Myocyte (in vitro differentiated cells): ENCODE results near the gene RNF150. TPM values are rescaled to one million over a fixed set of nuclear protein-coding genes. Genes with fewer than 3 reads are reported as not detected.
A peak's percentile ranks its signal among the peaks of the same experiment; 100 is the strongest.

ENCODE experiments used
- DNase-seq: peaks from one replicate; pipeline ENCODE4 v3.0.0-alpha.2; 2012; ENCODE audit warnings: low read depth
- total RNA-seq: library from RNA; depleted of rRNA; stranded (reverse); fragments of >200 nt; gene quantifications from 2 replicates; pipeline ENCODE4 v1.2.3, GENCODE V29; 2014

The RNF150 gene
- total RNA-seq, 1 donor from 2014 or later = 1.5 TPM

GRCh38 chr4:141028024-141028529, 105.2 kb downstream of the RNF150 start:
- DNase-seq = peak; percentile 18

GRCh38 chr4:141027421-141027820, 105.8 kb downstream of the RNF150 start:
- peak; percentile 21 for DNase-seq

- DNase-seq = no peak
Observed at GRCh38 chr4:141026900-141027299, 106.4 kb downstream of the RNF150 start.

DNA sequence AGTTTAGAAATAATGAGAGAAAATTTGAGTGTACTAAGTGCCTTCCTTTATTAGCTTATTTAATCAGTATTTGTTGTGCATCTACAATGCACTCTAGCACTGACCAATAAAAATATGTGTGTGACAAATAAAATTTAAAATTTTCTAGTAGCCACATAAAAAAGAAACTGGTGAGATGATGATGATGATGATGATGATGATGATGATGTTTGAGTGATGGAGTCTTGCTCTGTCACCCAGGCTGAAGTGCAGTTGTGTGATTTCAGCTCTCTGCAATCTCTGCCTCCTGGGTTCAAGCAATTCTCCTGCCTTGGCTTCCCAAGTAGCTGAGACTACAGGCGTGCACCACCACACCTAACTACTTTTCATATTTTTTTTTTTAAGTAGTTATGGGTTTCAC, 110.2 kb downstream of the RNF150 start:
- DNase-seq = no peak

DNA sequence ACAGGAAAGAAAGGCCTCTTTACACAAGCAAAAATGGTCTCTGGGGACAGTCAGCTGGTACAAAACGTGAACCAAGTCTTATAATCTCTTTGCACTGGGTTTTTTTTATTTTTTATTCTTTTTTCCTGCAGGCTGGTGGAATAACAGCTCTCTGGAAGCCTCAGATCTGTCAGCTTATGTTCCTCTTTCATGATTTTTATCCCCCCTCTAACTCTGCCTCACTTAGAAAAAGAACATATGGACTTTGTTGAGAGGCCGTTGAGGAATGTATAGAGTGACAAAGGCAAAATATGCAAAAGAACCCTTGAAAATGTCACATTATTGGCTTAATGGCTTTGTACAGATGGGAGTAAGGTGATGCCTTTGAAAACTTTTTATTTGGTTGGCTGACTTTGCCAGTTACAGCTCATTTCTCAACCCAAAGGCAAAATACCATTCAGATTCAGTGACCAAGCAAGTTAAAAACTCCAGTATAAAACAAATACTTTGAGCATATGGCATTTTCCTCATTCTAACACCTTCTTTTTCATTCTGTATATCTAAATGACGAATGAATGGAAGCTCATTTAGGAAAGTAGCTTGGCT, 111.1 kb downstream of the RNF150 start:
- no peak for DNase-seq

- DNase-seq = peak; percentile 11
Observed at GRCh38 chr4:141021397-141022110, 111.7 kb downstream of the RNF150 start.

GRCh38 chr4:141020801-141021261, 112.4 kb downstream of the RNF150 start:
- peak; percentile 24 for DNase-seq

DNA sequence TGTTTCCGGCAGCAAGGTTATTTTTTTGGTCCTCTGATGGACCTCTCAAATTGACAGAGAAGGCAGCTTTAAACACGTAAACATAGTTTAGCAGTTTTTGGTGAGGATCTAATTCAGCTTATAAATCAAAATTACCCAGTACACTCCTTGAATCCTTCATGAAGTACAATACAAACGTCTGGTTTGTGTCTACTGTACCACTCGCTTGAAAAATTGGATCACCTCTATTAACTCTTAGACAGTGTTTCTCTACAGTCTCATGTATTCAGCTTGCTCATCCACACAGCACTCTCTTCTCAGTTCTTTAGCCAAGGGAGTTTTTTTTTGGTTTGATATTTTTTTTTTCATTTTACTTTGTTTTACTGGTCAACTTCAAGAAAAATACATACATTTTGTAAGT, 113.5 kb downstream of the RNF150 start:
- DNase-seq = no peak

GRCh38 chr4:141016117-141016798, 117.0 kb downstream of the RNF150 start:
- DNase-seq = no peak

DNA sequence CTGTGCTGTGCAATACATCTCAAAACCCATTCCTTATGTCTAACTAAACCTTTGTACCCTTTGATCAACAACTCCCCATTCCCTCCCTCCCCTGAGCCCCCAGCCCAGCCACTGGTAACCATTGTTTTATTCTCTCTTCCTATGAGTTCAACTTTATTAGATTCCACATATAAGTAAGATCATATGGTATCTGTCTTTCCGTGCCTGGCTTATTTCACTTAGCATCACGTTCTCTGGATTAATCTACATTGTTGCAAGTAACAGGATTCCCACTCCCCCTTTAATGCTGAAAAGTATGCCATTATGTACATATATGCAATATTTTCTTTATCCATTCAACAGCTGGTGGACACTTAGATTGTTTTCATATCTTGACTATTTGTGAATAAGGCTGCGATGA, 119.4 kb downstream of the RNF150 start:
- DNase-seq = no peak

- DNase-seq = peak; percentile 31
Observed at GRCh38 chr4:141011901-141012315, 121.4 kb downstream of the RNF150 start.

GRCh38 chr4:141009931-141010330, 123.3 kb downstream of the RNF150 start:
- DNase-seq = no peak

DNA sequence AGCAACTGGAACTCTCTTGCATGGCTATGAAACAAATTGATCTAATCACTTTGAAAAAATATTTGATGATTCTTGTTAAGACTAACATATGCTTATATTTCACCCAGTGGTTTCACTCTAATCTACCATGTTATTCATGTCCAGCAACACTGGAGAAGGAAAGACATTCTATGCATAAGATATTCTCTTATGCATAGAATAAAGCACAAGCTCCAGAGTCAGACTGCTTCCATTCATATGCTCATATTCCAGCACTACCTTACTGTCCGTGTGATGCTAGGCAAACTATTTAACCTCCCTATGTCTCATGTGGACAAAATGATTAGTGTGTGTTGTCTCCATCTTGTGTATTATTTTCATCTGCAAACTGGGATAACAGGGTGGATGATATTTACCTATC, 124.1 kb downstream of the RNF150 start:
- no peak for DNase-seq

GRCh38 chr4:141006242-141006802, 126.9 kb downstream of the RNF150 start:
- DNase-seq = no peak

DNA sequence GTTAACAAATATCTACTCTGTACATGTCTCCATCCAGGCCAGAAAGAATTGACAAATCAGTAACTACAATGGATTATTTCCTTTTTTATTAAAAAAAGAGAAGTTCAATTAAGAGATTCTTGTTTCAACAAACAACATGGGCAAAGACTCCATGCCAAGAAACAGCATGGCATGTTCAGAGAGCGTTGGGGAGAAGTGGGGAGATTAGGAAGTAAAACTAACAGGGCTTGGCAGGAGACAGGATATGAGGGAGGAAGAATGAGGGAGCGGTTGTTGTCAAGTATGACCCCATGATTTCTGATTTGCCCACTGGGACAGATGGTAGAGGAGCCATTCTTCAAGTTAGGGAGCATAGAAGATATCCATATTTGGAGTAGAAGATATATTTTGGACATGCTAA, 128.4 kb downstream of the RNF150 start:
- DNase-seq = no peak

DNA sequence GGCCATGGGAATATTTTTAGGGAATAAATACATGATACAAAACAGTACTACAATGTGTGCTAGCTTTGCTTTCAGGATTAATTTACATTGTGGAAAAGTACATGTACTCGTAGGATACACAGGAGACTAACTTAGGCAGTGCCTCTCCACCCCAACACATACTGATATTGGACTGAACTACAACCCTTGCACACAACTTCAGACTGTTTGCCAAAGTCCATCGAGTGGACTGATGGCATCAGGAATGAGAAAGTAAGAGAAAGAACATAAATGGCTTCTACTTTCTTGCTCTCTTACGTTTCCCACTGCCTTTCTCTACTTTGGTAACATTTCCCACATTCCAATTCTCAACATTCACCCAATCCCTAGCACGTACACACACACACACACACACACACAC, 130.1 kb downstream of the RNF150 start:
- DNase-seq = no peak

- no peak for DNase-seq
Observed at GRCh38 chr4:141002323-141002805, 130.9 kb downstream of the RNF150 start.

DNA sequence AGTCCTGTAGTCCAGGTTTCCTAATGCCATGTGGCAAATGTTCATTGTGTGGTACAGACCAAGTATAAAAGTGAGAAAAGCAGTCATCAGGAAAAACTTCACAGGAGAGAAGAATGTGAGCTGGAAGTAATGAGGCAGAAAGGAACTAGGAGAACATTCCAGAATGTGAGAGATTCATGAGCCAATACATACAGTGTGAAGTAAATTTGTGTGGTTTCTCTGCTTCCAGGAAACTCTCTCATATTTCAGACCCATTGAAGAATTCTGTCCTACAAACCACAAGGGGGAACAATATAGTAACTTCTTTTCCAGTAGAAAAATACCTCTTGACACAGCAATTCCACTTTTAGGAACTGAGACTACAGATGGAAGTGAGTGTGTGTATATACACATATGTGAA, 136.5 kb downstream of the RNF150 start:
- DNase-seq = peak; percentile 18

- no peak for DNase-seq
Observed at GRCh38 chr4:140995058-140995457, 138.2 kb downstream of the RNF150 start.

- DNase-seq = no peak
Observed at GRCh38 chr4:140994015-140994414, 139.3 kb downstream of the RNF150 start.

DNA sequence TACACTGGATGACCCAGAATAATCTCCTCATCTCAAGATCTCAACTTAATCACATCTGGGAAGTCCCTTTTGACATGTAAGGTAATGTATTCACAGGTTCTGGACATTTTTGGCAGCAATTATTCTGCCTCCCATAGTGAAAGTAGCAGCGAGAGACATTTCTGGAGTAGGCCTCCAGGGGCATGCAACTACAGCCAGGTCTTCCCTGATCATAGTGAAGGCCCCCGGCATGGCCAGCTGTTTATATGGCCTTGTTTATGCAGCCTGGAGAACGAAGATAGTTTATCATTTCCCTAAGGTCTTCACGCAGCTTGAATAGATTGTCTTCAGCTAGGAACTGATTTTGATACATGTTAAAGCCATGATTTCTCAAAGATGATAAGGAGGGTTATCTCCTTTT, 139.9 kb downstream of the RNF150 start:
- DNase-seq = no peak

DNA sequence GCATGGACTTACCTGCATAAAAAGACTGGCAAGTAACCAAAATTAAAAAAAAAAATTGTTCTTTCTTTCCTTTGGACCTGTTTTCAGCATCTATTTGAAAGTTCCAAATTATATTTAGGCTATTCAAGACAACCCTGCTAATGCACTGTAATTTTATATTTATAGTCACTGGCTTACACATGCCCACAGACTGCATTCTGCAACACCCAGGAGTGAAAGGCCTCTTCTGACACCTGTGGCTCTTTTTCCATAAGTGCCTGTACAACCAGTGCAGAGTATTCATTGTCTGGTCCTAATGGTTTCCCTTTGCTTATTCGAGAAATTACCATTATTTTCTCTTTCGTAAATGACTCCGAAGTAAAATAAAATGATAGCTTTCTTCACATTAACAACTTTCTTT, 143.3 kb downstream of the RNF150 start:
- peak; percentile 22 for DNase-seq
